ENCODE results near the gene MRPS31.
"Not testable (repeated sequence)": the region's sequence is repeated elsewhere in the genome, so short reads cannot be mapped to it uniquely, and the experiment has no call there.

MRPS31 gene

DNA sequence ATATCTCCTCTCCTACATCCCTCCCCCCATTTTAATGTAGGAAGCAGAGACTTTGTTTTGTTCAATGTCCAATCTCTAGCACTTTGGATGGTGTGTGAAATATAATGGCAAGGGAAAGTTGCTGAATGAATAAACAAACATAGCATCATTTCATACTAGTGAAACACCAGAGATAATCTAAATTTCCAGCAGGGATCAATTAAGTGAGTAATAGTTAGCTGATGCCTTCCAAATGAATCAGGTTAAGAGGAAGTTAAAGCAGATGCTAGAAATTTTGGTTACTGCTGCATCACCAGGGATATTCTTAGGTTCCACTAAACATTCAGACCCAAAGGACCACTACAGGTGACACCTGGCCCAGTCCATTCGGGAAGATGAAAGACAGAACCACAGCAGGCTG, 8.1 kb downstream of the MRPS31 start:
- peak; percentile 52 for DNase-seq (ENCODE audit: low read depth)

DNA sequence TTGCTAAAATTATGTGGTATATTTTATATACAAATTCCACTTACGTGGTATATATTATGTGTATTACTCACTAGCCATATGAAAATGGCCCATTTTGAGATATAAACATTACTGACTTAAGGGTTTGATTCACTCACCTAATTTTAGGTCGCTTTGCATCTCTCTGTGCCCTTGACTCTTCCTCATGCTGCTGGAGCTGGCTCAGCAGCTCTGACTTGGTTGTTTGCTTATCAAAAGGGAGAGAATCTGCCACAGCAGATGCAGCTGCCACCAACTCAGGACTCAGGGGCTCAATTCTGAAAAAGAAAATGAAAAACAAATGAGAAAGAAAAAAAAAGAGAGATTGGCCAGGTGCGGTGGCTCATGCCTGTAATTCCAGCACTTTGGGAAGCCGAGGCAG, 12.2 kb downstream of the MRPS31 start:
- no peak for DNase-seq (ENCODE audit: low read depth)

DNA sequence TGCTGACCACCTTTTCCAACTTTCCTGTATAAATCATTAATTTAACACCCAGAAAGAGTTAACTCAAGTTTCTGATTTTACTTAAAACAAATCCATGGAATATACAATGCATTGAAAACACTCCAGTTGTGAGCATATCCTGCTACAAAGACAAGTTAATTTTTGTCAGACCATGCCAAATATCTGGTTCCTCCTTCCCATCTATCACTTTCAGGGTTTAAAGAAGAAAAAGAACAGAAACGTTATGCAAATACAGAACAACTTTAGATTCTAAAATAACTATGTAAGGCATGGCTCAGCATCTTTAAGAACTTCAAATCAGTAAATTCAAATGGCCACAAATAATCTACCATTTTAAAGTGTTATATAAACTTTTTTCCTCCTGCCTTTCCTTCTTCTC, 14.9 kb downstream of the MRPS31 start:
- DNase-seq (ENCODE audit: low read depth), result no peak

DNA sequence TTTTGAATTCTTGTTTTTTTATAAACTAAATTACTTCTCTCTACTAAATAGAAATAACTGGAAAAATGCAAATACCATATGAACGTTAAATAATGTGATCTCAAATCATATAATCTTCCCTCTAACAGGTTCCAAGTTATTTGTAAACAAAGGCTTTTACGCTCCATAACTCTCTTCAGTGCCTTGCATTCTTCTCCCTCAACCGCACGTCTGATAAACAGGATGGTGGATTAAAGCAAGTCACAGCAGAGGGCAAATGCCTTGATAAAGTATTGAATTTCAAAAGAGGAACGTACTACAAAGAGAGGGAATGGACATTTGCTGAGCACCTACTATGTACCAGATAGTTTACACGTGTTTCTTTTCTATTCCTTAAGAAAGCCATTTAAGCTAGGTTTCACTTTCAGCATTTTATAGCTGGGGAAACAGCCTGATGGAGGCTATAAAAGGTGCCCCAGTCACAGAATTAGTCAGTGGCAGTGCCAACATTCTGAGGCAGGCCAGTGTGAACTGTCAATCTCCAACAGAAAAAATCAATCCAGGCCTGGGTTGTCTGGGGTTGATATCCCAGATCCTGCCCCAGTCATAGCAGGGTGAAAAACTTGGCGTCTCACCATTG, 15.8 kb downstream of the MRPS31 start:
- DNase-seq (ENCODE audit: low read depth), result no peak

DNA sequence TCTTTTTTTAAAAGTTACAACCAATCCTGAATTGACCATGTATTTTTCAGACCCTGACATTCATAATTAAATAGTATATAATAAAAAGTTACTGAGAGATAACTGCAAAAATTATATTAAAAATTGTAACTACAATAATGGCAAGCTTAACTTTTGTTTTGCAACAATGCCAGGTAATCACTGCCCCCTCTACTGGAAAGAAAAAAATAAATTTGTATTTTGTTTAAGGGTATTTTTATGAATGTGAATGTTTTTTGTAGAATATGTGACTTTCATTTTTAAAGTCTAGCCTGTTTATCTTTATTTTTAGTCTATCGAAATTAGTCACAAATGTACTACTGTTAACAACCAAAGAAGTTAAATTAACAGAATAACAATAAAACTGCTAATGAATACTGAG, 21.7 kb downstream of the MRPS31 start:
- no peak for DNase-seq (ENCODE audit: low read depth)

DNA sequence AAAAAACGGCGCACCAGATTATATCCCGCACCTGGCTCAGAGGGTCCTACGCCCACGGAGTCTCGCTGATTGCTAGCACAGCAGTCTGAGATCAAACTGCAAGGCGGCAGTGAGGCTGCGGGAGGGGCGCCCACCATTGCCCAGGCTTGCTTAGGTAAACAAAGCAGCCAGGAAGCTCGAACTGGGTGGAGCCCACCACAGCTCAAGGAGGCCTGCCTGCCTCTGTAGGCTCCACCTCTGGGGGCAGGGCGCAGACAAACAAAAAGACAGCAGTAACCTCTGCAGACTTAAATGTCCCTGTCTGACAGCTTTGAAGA, 35.8 kb downstream of the MRPS31 start:
- not testable (repeated sequence) for DNase-seq (ENCODE audit: low read depth)

DNA sequence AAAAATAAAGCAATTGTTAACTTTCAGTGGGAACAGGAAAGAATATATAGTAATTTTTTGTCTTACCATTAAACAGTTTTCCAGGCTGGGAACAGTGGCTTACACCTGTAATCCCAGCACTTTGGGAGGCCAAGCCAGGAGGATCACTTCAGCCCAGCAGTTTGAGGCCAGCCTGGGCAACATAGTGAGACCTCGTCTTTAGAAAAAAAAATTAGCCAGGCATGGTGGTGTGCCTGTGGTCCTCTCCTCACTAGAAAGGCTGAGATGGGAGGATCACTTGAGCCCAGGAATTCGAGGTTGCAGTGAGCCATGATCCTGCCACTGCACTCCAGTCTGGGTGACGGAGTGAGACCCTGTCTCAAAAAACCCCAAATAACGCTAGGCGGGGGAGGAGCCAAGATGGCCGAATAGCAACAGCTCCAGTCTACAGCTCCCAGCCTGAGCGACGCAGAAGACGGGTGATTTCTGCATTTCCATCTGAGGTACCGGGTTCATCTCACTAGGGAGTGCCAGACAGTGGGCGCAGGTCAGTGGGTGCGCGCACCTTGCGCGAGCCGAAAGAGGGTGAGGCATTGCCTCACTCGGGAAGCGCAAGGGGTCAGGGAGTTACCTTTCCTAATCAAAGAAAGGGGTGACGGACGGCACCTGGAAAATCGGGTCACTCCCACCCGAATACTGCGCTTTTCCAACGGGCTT, 36.3 kb downstream of the MRPS31 start:
- not testable (repeated sequence) for DNase-seq (ENCODE audit: low read depth)

DNA sequence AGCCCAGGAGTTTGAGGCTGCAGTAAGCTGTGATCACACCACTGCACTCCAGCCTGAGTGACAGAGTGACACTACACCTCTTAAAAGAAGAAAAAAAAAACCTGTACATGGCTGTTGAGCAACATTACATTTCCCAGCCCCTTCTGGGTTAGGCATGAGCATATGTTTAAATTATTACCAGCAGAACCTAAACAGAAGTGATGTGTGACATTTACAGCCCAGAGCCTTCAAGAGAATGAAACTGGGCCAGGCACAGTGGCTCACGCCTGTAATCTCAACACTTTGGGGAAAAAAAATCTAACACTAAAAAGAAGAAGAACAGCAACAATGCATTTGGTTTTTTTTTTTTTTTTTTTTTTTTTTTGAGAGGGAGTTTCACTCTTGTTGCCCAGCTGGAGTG, 38.3 kb downstream of the MRPS31 start:
- DNase-seq (ENCODE audit: low read depth), result no peak

DNA sequence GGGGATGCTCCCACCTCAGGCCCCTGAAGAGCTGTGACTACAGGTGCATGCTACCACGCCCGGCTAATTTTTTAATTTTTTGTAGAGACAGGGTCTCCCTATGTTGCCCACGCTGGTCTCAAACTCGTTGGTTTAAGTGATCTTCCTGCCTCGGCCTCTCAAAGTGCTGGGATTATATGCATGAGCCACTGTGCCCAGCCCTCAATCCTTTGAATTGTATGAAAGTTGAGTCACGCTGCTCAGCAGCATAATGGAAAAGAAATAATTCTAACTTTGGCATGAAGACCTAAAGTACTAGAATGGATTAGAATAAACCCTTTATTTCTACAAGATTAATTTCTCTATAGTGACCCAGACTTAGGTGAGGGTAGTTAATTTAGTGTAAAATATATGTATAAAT, 42.4 kb downstream of the MRPS31 start:
- no peak for DNase-seq (ENCODE audit: low read depth)

DNA sequence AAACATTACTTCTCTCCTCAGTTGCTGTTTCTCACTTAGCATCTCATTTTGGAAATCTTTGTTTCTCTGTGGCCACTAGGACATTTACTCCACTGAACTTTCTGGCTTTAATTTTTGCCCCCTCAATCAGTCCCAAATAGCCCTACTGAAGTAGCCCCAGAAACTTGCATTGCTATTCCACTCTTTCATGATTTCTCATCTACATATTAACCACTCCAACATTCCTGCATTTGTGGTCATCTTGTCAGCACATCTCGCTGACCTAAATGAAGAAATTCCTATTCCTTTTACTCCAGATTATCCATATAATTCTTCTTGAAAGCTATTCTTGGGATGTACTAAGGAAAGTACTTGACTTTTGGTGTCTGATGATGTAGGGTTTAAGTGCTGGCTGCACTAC, 56.6 kb downstream of the MRPS31 start:
- DNase-seq (ENCODE audit: low read depth), result not testable (repeated sequence)

DNA sequence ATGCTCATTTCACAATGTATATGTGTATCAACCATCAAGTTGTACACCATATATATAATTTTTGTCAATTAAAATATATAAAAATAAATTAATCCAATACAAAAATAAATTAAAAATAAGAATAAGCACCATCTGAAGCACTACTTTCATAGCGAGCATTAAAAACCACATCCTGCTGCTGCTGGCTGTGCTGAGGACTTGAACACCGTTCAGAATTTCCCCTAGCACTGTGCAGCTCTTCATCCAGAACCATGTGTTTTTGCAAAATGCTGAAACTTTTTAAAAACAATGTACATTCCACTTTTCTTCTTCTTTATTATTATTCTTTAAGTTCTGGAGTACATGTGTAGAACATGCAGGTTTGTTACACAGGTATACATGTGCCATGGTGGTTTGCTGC, 64.6 kb downstream of the MRPS31 start:
- no peak for DNase-seq (ENCODE audit: low read depth)

DNA sequence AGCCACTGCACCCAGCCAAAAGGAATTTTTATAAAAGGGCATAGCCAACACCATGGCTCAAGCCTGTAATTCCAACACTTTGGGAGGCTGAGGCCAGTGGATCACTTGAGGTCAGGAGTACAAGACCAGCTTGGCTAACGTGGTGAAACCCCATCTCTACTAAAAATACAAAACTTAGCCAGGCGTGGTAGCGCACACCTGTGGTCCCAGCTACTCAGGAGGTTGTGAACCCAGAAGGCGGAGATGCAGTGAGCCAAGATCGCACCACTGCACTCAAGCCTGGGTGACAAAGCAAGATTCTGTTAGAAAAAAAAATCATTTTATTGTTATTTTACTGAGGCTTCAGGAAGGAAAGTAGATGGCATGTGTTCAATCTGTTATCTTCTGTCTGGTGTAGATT, 73.3 kb downstream of the MRPS31 start:
- DNase-seq (ENCODE audit: low read depth), result no peak

DNA sequence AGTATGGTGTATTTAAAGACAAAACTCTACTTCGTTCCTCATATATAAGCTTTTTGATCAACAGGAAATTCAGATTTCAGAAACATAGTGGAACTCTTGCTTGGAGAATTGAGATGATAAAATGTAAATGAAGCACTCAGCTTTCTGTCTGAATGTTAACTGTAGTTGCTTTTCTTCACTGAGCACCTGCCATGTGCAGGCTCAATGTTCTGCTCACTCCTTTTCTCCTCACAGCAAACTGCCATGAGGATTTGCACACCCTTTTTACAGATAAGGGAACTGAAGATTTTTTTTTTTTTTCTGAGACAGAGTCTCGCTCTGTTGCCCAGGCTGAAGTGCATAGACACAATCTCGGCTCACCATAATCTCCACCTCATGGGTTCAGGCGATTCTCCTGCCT, 76.6 kb downstream of the MRPS31 start:
- DNase-seq (ENCODE audit: low read depth), result no peak

DNA sequence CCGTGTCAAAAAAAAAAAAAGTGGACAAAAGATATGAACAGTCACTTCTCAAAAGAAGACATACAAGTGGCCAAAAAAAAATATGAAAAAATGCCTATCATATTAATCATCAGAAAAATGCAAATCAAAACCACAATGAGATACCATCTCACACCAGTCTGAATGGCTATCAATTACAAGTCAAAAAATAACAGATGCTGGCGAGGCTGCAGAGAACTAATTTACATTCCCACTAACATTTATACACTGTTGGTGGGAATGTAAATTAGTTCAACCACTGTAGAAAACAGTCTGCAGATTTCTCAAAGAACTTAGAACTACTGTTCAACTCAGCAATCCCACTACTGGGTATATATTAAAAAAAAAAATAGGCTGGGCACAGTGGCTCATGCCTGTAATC, 78.0 kb downstream of the MRPS31 start:
- peak; percentile 48 for DNase-seq (ENCODE audit: low read depth)

DNA sequence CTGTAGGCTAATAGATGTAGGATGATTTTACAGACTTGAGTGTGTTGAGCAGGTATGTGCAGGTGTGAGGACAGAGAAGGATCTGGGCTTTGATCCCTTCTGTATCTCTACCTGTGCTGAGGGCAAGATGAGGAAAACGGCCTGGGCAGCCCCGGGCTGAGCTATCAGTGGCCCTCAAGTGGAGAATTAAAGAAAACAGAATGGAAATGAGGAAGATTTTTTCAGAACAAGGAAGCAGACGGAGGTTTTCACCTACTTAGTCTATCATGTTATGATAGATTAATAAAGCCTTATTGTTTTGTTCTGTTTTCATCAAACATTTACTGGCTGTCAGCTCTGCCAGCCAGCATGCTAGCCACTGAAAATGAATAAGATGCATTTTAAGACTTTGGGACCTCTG, 82.2 kb downstream of the MRPS31 start:
- DNase-seq (ENCODE audit: low read depth), result no peak

DNA sequence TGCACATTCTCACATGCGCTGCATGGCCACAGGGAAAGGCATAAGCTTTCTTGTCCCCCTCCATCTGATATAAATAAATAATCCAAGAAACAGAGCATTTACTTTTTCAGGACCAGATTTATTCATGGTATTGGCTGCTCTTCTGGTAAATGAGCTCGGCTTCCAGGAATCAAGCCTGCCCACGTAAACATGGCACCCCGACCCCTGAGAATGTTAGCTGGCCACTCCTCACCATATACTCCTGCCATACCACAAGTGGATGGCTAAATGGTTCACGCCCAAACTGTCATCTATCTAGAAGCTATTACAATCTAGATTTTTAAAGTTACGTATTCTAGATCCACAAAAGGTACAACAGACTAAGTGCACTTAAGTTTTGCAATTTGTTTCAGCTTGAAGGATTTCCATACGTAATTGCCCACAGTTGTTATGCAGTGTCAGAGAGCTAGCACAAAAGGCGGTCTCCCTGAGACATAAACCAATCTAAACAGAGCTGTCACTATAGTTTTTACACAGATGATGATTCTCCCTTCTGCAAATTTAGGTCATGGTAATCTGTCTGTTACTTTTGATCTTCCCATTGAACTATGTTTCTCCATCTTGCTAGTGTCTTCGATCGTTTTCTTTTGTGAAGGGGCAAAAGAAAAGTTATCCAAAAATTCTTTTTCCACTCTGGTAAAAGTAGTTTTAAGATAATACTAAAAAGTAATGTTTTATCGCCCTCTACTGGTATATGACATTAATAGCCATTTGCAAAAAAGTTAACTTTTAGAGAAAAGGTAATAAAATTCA, 88.3 kb downstream of the MRPS31 start:
- peak; percentile 73 for DNase-seq (ENCODE audit: low read depth)

DNA sequence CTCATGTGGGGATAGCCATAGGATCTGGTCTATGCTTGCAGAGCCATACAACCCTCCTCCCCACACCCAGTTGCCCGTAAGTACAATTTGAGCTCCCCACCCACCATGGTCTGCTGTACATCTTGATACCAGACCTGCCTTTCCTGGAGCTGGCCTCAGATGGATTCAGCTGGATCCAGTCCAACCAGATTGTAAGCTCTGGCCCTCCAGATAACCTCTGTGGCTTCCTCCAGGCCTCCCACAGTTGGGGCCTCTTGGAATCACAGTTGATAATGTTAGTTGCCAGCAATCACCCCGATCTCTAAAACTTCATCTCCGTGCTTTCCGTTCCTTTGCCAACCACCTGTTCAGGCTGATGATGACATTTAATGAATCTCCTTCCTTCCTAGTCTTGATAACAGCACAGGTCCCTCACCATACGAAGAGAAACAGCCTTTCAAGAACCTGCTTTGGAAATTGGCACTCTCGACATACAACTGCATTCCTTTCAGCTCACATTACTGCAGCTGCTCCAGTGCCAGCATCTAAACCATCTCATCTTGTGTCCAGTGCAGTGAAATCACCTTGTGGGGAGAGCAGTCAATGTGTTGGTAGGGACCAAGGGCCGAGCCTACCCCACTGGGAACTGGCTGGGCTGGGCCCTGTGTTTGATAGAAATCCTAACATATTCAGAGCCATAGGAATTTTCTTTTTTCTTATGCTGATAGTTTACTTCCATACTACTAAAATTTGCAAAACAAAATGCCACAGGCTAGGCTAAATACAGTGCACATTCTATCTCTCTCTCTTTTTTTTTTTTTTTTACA, 89.4 kb downstream of the MRPS31 start:
- DNase-seq (ENCODE audit: low read depth), result no peak

DNA sequence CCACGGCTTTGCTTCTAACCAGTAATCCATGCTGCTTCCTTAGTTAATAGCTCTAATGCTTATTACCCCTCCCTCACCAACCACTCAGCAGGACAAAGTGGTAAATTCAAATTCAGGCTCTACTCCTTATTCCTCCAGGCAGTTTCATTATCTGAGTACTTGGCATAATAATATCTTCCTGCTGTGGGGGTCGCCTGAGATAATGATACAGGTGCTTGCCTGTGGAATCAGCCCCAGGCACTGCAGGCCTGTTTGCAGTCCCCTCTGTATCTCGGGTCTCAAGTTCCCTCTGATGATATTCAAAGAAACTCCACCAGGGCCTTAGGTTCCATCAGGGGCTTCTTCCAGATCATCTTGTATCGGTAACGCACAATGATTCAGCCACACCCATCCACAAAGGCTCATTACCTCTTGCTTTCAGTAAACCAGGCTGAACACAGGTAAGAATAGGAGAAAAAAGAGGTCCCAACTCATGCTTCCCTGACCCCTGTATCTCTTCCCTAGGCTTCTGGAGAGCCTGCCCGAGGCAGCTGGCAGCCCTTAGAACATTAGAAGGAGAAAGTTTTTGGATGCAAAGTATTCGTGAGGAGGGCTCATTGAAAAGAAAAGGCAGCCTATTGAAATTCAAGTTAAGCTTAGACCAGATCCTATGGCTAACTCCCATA, 90.2 kb downstream of the MRPS31 start:
- DNase-seq (ENCODE audit: low read depth), result no peak

DNA sequence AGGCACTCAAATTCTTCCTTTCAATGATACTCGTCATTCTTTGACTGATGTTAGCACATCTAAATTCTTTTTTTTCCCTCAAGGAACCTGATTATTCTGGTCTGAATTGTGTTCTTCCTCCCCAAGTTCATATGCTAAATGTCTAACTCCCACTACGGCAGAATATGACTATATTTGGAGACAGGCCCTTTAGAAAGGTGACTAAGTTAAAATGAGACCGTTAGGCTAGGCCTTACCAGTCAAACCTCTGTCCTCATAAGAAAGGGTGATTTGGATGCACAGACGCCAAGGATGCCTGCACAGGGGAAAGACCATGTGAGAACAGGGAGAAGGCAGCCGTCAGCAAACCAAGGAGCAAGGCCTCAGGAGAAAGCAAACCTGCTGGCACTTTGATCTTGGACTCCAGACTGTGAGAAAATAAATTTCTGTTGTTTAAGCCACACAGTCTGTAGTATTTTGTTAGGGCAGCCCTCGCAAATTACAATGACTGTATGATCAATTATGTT, 91.5 kb downstream of the MRPS31 start:
- DNase-seq (ENCODE audit: low read depth), result no peak
